ENCODE measurements around the gene PCED1B. TPM values are rescaled to one million over a fixed set of nuclear protein-coding genes. Genes with fewer than 3 reads are reported as not detected.
A peak's percentile ranks its signal among the peaks of the same experiment; 100 is the strongest.
"Not testable (repeated sequence)": the region's sequence is repeated elsewhere in the genome, so short reads cannot be mapped to it uniquely, and the experiment has no call there.

The PCED1B gene
- total RNA-seq, 1 donor from 2014 or later = 3.5 TPM

GRCh38 chr12:47088021-47088944 is 8.9 kb downstream of the PCED1B start:
- DNase-seq (ENCODE audit: low read depth) = peak; percentile 57

GRCh38 chr12:47091009-47091408 is 11.6 kb downstream of the PCED1B start:
- DNase-seq (ENCODE audit: low read depth) = no peak

DNA sequence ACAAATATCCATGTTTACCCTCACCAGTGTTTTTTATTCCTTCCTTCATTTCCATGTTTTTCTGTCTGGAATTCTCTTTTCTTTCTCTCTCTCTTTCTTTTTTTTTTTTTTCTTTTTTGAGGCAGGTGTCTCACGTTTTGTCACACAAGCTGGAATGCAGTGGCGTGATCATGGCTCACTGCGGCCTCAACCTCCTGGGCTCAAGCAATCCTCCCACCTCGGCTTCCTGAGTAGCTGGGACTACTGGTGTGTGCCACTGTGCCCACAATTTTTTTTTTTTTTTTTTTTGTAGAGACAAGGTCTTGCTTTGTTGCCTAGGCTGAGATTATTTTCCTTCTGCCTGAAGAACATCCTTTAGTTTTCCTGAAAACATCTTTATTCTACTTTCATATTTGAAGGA is 15.4 kb downstream of the PCED1B start:
- peak; percentile 90 for DNase-seq (ENCODE audit: low read depth)

GRCh38 chr12:47095446-47096236 is 16.2 kb downstream of the PCED1B start:
- DNase-seq (ENCODE audit: low read depth) = peak; percentile 85

- DNase-seq (ENCODE audit: low read depth) = no peak
These were observed 18.0 kb downstream of the PCED1B start for GRCh38 chr12:47097276-47097896.

GRCh38 chr12:47098099-47098498 is 18.7 kb downstream of the PCED1B start:
- no peak for DNase-seq (ENCODE audit: low read depth)

- no peak for DNase-seq (ENCODE audit: low read depth)
These were observed 20.2 kb downstream of the PCED1B start for GRCh38 chr12:47099610-47100009.

- no peak for DNase-seq (ENCODE audit: low read depth)
These were observed 20.7 kb downstream of the PCED1B start for GRCh38 chr12:47100160-47100559.

- peak; percentile 77 for DNase-seq (ENCODE audit: low read depth)
These were observed 23.0 kb downstream of the PCED1B start for GRCh38 chr12:47102406-47102805.

DNA sequence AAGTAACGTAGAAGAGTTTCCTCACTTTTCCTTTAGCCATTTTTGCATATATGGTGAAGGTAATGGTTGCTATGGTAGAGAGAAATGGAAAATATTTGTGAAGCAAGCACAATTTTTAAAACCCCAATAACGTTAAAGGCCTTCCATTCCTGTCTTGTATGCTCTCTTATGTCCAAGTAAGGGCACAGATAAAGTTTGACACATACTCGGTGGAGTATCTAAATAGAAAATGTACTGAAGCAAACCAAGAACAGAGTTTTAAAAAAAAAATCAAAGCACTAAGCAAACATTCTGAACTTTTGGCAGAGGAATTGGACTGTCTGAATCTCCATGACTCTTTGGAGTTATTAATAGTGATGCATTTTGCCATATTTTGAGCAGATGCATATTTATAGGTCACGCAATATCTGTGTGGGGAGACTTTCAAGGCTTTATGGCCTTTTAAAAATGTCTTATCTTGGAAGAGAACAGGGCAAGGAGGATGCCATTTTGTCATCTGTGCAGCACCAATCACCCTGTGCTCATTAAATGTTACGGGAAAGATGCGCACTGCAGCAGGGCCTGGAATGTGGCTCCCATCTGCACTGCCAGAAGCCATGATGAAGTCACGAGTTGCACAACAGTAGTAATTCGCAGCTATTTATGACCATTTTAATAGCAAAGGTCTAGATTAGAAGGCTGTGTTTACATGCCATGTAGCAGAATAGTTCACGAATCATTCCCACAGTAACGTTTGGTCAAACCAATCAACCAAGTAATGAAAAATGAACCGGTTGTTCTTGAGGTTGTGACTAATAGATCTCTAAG is 23.6 kb downstream of the PCED1B start:
- peak; percentile 98 for DNase-seq (ENCODE audit: low read depth)

- no peak for DNase-seq (ENCODE audit: low read depth)
These were observed 26.7 kb downstream of the PCED1B start for GRCh38 chr12:47105914-47106674.

GRCh38 chr12:47107446-47107845 is 28.0 kb downstream of the PCED1B start:
- DNase-seq (ENCODE audit: low read depth) = no peak

DNA sequence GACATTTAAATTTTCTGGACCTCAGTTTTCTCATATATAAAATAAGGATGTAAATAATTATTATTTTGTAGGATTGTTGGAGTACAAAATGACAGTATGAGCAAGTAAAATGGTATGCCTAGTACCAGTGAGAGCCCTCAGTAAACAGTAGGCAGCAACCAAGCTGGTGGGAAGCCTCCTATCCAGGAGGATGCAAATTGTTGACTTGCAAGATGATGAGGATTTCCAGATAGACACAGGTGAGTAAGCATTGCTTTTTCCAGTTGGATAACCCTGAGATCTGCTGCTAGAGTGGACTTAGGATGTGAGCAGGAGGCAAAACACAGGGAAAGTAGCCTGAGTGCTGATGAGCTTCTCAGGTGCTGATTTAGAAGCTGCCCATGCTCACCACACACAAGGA is 28.5 kb downstream of the PCED1B start:
- DNase-seq (ENCODE audit: low read depth) = no peak

DNA sequence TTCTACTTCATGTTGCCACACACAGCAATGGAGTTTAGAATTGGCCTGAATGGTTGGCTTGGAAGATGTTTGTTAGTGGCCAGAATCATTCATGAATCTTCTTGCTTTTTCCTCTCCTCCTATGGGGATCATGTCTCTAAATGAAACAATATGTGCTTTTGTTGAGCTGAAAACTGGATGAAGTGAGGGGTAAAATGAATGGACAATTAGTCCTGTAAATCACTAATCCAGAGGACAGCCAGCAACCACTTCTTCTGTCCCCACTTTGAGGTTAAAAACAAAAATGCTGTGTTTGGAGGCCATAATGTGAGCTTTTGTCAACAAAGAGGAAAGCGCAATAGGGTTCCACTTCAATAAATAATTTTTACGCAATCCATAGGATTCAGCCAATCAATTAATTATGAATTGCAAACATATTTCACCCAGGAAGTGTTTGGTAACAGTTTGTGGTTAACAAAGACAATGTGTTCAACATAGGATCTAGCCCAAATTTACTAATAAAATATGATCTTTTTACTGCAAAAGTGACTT is 30.7 kb downstream of the PCED1B start:
- DNase-seq (ENCODE audit: low read depth) = peak; percentile 16

GRCh38 chr12:47110718-47111391 is 31.4 kb downstream of the PCED1B start:
- no peak for DNase-seq (ENCODE audit: low read depth)

DNA sequence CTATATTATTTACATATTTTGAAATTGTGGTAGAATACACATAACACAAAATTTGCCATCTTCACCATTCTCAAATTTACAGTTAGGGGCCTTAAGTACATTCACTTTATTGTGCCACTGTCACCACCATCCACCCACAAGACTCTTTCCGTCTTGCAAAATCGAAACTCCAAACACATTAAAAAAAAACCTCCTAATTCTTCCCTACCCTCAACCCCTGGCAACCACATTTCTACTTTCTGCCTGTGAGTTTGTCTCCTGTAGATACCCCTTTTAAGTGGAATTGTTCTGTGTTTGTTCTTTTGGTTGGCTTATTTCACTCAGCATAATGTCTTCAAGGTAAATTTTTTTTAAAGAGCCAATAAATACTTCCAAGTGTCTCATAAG is 32.0 kb downstream of the PCED1B start:
- DNase-seq (ENCODE audit: low read depth) = no peak

DNA sequence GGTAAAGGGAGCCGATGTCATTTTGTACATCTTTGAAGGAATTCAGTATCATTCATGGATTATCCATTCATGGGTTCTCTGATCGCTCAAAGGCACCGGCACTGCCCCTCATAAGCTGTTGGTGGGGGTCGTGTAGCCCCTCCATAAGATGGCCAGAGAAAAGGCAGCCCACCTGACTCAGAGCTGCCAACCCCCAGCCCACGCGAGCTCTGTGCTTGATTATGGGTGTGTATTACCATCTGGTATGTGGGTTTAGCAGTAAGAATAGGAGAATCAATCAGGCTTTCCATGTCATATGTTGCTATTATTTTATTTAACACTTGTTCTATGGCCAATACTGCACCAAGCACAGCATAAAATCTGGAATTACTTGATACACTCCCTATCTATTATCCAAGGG is 32.4 kb downstream of the PCED1B start:
- DNase-seq (ENCODE audit: low read depth) = no peak

DNA sequence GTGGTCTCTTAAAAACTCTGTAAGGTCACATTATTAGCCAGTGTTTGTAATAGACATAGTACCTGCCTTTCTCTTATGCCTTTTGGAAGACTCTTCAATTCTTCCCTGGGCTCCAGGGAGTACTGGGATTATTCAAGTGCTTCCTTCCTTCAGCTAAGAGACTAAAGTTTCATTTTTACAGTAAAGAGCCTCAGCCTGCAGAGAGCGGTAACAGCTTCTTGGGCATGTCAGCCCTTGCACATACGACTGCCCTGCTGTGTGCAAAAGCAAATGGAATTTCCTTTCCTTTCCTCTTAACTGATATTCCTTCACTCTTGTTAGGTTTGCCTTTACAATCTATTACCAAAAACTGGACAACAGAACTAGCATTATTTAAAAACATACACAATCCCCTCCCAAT is 33.3 kb downstream of the PCED1B start:
- DNase-seq (ENCODE audit: low read depth) = no peak

GRCh38 chr12:47114481-47114892 is 35.1 kb downstream of the PCED1B start:
- DNase-seq (ENCODE audit: low read depth) = no peak

DNA sequence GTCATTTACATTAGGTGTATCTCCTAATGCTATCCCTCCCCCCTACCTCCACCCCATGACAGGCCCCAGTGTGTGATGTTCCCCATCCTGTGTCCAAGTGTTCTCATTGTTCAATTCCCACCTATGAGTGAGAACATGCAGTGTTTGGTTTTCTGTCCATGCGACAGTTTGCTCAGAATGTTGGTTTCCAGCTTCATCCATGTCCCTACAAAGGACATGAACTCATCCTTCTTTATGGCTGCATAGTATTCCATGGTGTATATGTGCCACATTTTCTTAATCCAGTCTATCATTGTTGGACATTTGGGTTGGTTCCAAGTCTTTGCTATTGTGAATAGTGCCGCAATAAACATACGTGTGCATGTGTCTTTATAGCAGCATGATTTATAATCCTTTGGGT is 37.9 kb downstream of the PCED1B start:
- not testable (repeated sequence) for DNase-seq (ENCODE audit: low read depth)

All from renal cortical epithelial cell (primary cell).